Sigmoid colon (tissue), 7 donors: ENCODE results near the gene KAT2A. TPM values are rescaled to one million over a fixed set of nuclear protein-coding genes. Genes with fewer than 3 reads are reported as not detected.
"Not testable (repeated sequence)": the region's sequence is repeated elsewhere in the genome, so short reads cannot be mapped to it uniquely, and the experiment has no call there.

Experiments
- DNase-seq: peaks from one replicate; pipeline ENCODE4 v3.0.0-alpha.2; 2019
- H3K27ac ChIP-seq, 4 donors: fragments of 200-600 bp; sonication (generic); one replicate each; pipeline ENCODE4 v1.5.1; 2016 to 2019; ENCODE audit warnings: mild to moderate bottlenecking in 1 of 4
- H3K27me3 ChIP-seq, 3 donors: fragments of 200-600 bp; sonication (generic); one replicate each; pipeline ENCODE4 v1.5.1; 2019; ENCODE audit warnings: mild to moderate bottlenecking in 1 of 3
- H3K36me3 ChIP-seq, 4 donors: fragments of 200-600 bp; sonication (generic); one replicate each; pipeline ENCODE4 v1.5.1; 2016 to 2019
- H3K4me1 ChIP-seq, 4 donors: fragments of 200-600 bp; sonication (generic); one replicate each; pipeline ENCODE4 v1.5.1; 2017 to 2019
- H3K4me3 ChIP-seq, 4 donors: fragments of 200-600 bp; sonication (generic); one replicate each; pipeline ENCODE4 v1.5.1; 2017 to 2019; ENCODE audit warnings: mild to moderate bottlenecking in 2 of 4, moderate library complexity in 1 of 4
- H3K9me3 ChIP-seq, 4 donors: fragments of 200-600 bp in 3 of 4; sonication (generic) in 3 of 4; one replicate each; pipeline versions ENCODE4 v1.5.1 to v1.6.1; 2013 to 2019
- CTCF ChIP-seq, 4 experiments: fragments of 450-650 bp in 3 of 4; fragments of 200-600 bp in 1 of 4; IDR thresholded peaks; one replicate each; pipeline ENCODE4 v1.5.1; 2016 to 2019; ENCODE audit warnings: antibody characterized with exemption in 4 of 4, mild to moderate bottlenecking in 3 of 4, moderate library complexity in 2 of 4
- EP300 ChIP-seq, 4 donors: sonication (generic); formaldehyde crosslinking; IDR thresholded peaks; one replicate each; pipeline ENCODE4 v1.6.1; 2017; ENCODE audit warnings: antibody characterized with exemption in 4 of 4
- POLR2A ChIP-seq, 2 donors: fragments of 450-650 bp; IDR thresholded peaks; one replicate each; pipeline ENCODE4 v1.6.1; 2016; ENCODE audit warnings: antibody characterized with exemption in 2 of 2, mild to moderate bottlenecking in 2 of 2, moderate library complexity in 2 of 2
- POLR2AphosphoS5 ChIP-seq, 4 donors: sonication (generic); formaldehyde crosslinking; IDR thresholded peaks; one replicate each; pipeline ENCODE4 v1.6.1; 2017; ENCODE audit warnings: antibody characterized with exemption in 4 of 4
- WGBS, 2 donors: extraction: QIAGEN DNeasy Blood & Tissue Kit; methylation state at CpG; one replicate each; pipeline ENCODE4 v1.1.7; 2013; 5-methylcytosine and 5-hydroxymethylcytosine counted together
- intact Hi-C: fragments of 100-400 bp; cut with DNase I; formaldehyde crosslinking; loops from one replicate; pipeline ENCODE4 v1.15.1; 2023
- polyA plus RNA-seq, 3 donors: library from polyadenylated mRNA; stranded (reverse); fragments of 200-250 nt; gene quantifications; one replicate each; pipeline ENCODE4 v1.2.3, GENCODE V29; 2013
- total RNA-seq, 4 donors: library from RNA; depleted of rRNA; stranded (reverse); fragments of >200 nt; gene quantifications; one replicate each; pipeline ENCODE4 v1.1.0, GENCODE V29; 2016
- donor health status: healthy with polysubstance abuse.
- donor health status: Bipolar disorder and iron deficiency.
- donor health status: healthy.

The KAT2A gene
- total and polyA plus RNA-seq, 7 donors: 6.9 to 95.8 (median 20.4) TPM

GRCh38 chr17:42142371-42142896 lies 21.3 kb upstream of the KAT2A start:
- no peak for DNase-seq
- H3K27me3 ChIP-seq: no peaks in the 10 kb centered on the region
- no peak overlapping the region for H3K4me3 ChIP-seq
- H3K4me1 ChIP-seq: peaks cover 0 to 44% (median 29%) of the 10 kb centered on the region in 4 donors
- intact Hi-C loops: no loop called here
- H3K9me3 ChIP-seq: no peaks in the 10 kb centered on the region
- TF ChIP-seq POLR2A (IDR thresholded peaks at IDR 0.05): no peak
- TF ChIP-seq POLR2AphosphoS5 (IDR thresholded peaks at IDR 0.05): no peak
- TF ChIP-seq CTCF (IDR thresholded peaks at IDR 0.05): no peak
- TF ChIP-seq EP300 (IDR thresholded peaks at IDR 0.05): no peak
- 91 to 92% methylated on average over 7 of the region's 7 CpGs for WGBS, 2 donors
- no peak overlapping the region for H3K27ac ChIP-seq
- H3K36me3 ChIP-seq: peaks cover 0 to 45% (median 1%) of the 10 kb centered on the region in 4 donors

GRCh38 chr17:42141382-42141781 lies 20.2 kb upstream of the KAT2A start:
- DNase-seq: no peak
- Histone ChIP-seq H3K4me1 (peaks cover 0 to 46% (median 31%) of the 10 kb centered on the region in 4 donors), H3K36me3 (peaks cover 0 to 41% (median 1%) of the 10 kb centered on the region in 4 donors), H3K4me3 (no peak overlapping the region), H3K27ac (no peak overlapping the region), H3K27me3 (no peaks in the 10 kb centered on the region), H3K9me3 (no peaks in the 10 kb centered on the region)
- intact Hi-C loops: no loop called here
- 73 to 89% methylated on average over 8 of the region's 8 CpGs for WGBS, 2 donors
- no peak for TF ChIP-seq POLR2A (IDR thresholded peaks at IDR 0.05)
- no peak for TF ChIP-seq POLR2AphosphoS5 (IDR thresholded peaks at IDR 0.05)
- TF ChIP-seq CTCF (IDR thresholded peaks at IDR 0.05): no peak
- TF ChIP-seq EP300 (IDR thresholded peaks at IDR 0.05): no peak

GRCh38 chr17:42140690-42141089 lies 19.5 kb upstream of the KAT2A start:
- WGBS, 2 donors: 99% methylated on average over 7 of the region's 7 CpGs
- DNase-seq, H3K27me3 ChIP-seq, H3K9me3 ChIP-seq, intact Hi-C loops, H3K27ac ChIP-seq, H3K4me3 ChIP-seq: not testable (repeated sequence)
- peaks cover 0 to 53% (median 36%) of the 10 kb centered on the region in 4 donors for H3K4me1 ChIP-seq
- peaks cover 0 to 38% (median 1%) of the 10 kb centered on the region in 4 donors for H3K36me3 ChIP-seq

- Histone ChIP-seq H3K27me3 (no peaks in the 10 kb centered on the region), H3K4me1 (peaks cover 0 to 64% (median 41%) of the 10 kb centered on the region in 4 donors), H3K4me3 (no peak overlapping the region), H3K9me3 (no peaks in the 10 kb centered on the region), H3K27ac (peak overlapping the region in 2 of 4 donors; percentile 35 to 41), H3K36me3 (peaks cover 0 to 32% (median 1%) of the 10 kb centered on the region in 4 donors)
- 81 to 89% methylated on average over 7 of the region's 7 CpGs for WGBS, 2 donors
- no peak for DNase-seq
- intact Hi-C loops: no loop called here
- TF ChIP-seq POLR2A (IDR thresholded peaks at IDR 0.05) (no peak), CTCF (IDR thresholded peaks at IDR 0.05) (no peak), EP300 (IDR thresholded peaks at IDR 0.05) (no peak), POLR2AphosphoS5 (IDR thresholded peaks at IDR 0.05) (no peak)
These were observed 17.8 kb upstream of the KAT2A start for GRCh38 chr17:42138749-42139492.

GRCh38 chr17:42136654-42137051 lies 15.5 kb upstream of the KAT2A start:
- no peak overlapping the region for H3K4me3 ChIP-seq
- H3K36me3 ChIP-seq: peaks cover 0 to 28% (median 0%) of the 10 kb centered on the region in 4 donors
- H3K27ac ChIP-seq: peak overlapping the region; percentile 45 to 66 (median 50)
- TF ChIP-seq EP300 (IDR thresholded peaks at IDR 0.05) (no peak), POLR2A (IDR thresholded peaks at IDR 0.05) (no peak), CTCF (IDR thresholded peaks at IDR 0.05) (no peak), POLR2AphosphoS5 (IDR thresholded peaks at IDR 0.05) (no peak)
- no peak for DNase-seq
- H3K9me3 ChIP-seq: no peaks in the 10 kb centered on the region
- intact Hi-C loops: no loop called here
- H3K27me3 ChIP-seq: no peaks in the 10 kb centered on the region
- WGBS, 2 donors: 72 to 80% methylated on average over 3 of the region's 3 CpGs
- H3K4me1 ChIP-seq: peaks cover 0 to 72% (median 45%) of the 10 kb centered on the region in 4 donors
